HEK293T (cell line): ENCODE results near the gene COL5A1.

Experiments
- FOXK2 ChIP-seq: fragments of 450-650 bp; IDR thresholded peaks from 2 replicates; pipeline ENCODE4 v1.6.1; 2016; ENCODE audit warnings: mild to moderate bottlenecking
- HDGF ChIP-seq: fragments of 450-650 bp; IDR thresholded peaks from 2 replicates; pipeline ENCODE4 v1.6.1; 2017; ENCODE audit warnings: antibody characterized with exemption, borderline replicate concordance
- SP1 ChIP-seq: fragments of 450-650 bp; IDR thresholded peaks from 2 replicates; pipeline ENCODE4 v1.6.1; 2017
- SUZ12 ChIP-seq: fragments of 450-650 bp; IDR thresholded peaks from 2 replicates; pipeline ENCODE4 v1.6.1; 2016; ENCODE audit warnings: mild to moderate bottlenecking
- ZNF384 ChIP-seq: fragments of 450-650 bp; IDR thresholded peaks from 2 replicates; pipeline ENCODE4 v1.6.1; 2016

GRCh38 chr9:134777153-134777552, 135.6 kb downstream of the COL5A1 start:
- TF ChIP-seq SP1 (no peak), SUZ12 (no peak), FOXK2 (no peak), ZNF384 (no peak), HDGF (no peak)
